ENCODE data around the gene RPS6KA5. TPM values are rescaled to one million over a fixed set of nuclear protein-coding genes. Genes with fewer than 3 reads are reported as not detected.
"Not testable (repeated sequence)": the region's sequence is repeated elsewhere in the genome, so short reads cannot be mapped to it uniquely, and the experiment has no call there.

Gene RPS6KA5
- total RNA-seq, 1 donor from 2014 or later: 1.8 TPM

DNA sequence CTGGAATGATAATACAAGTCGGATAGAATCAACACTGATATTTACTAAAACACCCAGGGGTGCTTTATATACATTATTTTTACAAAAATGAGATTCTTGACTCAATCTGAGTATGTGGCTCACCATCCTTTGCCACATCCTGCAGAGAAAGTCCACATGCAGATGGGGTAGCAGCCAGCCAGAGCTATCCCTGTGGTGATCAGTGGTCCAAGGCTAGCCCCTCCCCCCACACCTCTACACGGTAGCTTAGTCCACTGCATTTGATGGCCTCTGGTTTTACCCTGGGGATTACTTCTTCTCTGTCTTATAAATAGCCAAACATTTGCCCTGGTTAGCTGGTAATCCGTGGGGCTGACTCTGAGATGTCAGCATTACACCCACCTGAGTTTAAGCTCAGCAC is 216.1 kb downstream of the RPS6KA5 start:
- DNase-seq (ENCODE audit: low read depth): no peak
- H3K4me3 ChIP-seq (ENCODE audit: low read depth, low read length): no peak overlapping the region

DNA sequence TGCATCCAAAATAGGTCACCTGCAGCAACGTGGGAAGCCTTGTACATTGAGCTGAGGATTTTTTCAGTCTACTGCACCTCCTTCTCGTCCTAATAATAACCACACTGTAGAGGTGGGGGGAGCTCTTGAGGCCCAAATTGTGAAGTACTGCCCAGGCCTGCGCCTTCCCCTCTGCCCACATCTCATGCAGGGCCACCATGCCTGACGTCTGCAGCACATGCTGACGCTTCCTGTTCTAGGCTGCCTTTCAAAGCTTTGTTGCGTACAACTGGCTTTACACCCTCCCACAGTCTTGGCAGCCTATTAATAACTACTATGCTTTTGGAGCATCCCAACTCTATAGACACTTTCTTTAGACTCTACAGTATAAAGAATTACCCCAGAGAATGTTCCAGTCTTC is 217.7 kb downstream of the RPS6KA5 start:
- H3K27me3 ChIP-seq (ENCODE audit: control insufficient read depth, insufficient read depth, low read length): no peaks in the 10 kb centered on the region
- no peak overlapping the region for H3K4me3 ChIP-seq (ENCODE audit: low read depth, low read length)
- H3K36me3 ChIP-seq (ENCODE audit: control insufficient read depth, insufficient read depth, low read length): no peaks in the 10 kb centered on the region
- no peak for FAIRE-seq
- TF ChIP-seq, protein P1, sequence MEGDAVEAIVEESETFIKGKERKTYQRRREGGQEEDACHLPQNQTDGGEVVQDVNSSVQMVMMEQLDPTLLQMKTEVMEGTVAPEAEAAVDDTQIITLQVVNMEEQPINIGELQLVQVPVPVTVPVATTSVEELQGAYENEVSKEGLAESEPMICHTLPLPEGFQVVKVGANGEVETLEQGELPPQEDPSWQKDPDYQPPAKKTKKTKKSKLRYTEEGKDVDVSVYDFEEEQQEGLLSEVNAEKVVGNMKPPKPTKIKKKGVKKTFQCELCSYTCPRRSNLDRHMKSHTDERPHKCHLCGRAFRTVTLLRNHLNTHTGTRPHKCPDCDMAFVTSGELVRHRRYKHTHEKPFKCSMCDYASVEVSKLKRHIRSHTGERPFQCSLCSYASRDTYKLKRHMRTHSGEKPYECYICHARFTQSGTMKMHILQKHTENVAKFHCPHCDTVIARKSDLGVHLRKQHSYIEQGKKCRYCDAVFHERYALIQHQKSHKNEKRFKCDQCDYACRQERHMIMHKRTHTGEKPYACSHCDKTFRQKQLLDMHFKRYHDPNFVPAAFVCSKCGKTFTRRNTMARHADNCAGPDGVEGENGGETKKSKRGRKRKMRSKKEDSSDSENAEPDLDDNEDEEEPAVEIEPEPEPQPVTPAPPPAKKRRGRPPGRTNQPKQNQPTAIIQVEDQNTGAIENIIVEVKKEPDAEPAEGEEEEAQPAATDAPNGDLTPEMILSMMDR (IDR thresholded peaks at IDR 0.05; ENCODE audit: insufficient read depth, low read length, severe bottlenecking): no peak
- DNase-seq (ENCODE audit: low read depth): no peak

More for the DNA sequence above, 216.1 kb downstream of the RPS6KA5 start:
- FAIRE-seq: no peak
- TF ChIP-seq, protein P1 (IDR thresholded peaks at IDR 0.05; ENCODE audit: insufficient read depth, low read length, severe bottlenecking): no peak
- H3K36me3 ChIP-seq (ENCODE audit: control insufficient read depth, insufficient read depth, low read length): no peaks in the 10 kb centered on the region
- H3K27me3 ChIP-seq (ENCODE audit: control insufficient read depth, insufficient read depth, low read length): no peaks in the 10 kb centered on the region

DNA sequence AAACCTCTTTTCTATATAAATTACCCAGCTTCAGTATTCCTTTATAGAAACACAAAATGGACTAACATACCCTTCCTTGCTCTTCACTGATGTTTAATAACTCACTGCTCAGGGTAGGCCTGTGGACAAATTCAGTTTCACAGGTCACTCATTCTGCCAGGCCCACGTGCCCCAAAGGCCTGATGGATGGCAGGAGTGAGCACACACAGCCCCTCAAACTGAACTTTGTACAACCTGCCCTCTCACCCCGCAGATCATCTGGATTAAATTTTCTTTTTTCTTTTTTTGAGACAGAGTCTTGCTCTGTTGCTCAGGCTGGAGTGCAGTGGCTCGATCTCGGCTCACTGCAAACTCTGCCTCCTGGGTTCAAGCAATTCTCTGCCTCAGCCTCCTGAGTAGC is 219.8 kb downstream of the RPS6KA5 start:
- not testable (repeated sequence) for H3K27me3 ChIP-seq (ENCODE audit: control insufficient read depth, insufficient read depth, low read length); H3K4me3 ChIP-seq (ENCODE audit: low read depth, low read length); DNase-seq (ENCODE audit: low read depth); H3K36me3 ChIP-seq (ENCODE audit: control insufficient read depth, insufficient read depth, low read length); FAIRE-seq

DNA sequence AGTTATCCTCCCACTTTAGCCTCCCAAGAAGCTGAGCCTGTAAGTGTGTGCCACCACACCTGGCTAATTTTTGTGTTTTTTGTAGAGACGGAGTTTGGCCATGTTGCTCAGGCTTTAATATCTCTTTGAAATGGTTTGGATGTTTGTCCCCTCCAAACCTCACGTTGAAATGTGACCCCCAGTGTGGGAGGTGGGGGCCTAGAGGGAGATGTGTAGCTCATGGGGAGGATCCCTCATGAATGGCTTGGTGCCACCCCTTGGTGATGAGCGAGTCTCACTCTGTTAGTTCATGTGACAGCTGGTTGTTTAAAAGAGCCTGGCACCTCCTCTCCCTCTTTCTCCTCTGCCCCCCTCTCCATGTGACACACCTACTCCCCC is 220.6 kb downstream of the RPS6KA5 start:
- H3K27me3 ChIP-seq (ENCODE audit: control insufficient read depth, insufficient read depth, low read length): no peaks in the 10 kb centered on the region
- no peak overlapping the region for H3K4me3 ChIP-seq (ENCODE audit: low read depth, low read length)
- no peaks in the 10 kb centered on the region for H3K36me3 ChIP-seq (ENCODE audit: control insufficient read depth, insufficient read depth, low read length)
- FAIRE-seq (no peak), DNase-seq (ENCODE audit: low read depth) (no peak)
- TF ChIP-seq, protein P1 (IDR thresholded peaks at IDR 0.05; ENCODE audit: insufficient read depth, low read length, severe bottlenecking): no peak

DNA sequence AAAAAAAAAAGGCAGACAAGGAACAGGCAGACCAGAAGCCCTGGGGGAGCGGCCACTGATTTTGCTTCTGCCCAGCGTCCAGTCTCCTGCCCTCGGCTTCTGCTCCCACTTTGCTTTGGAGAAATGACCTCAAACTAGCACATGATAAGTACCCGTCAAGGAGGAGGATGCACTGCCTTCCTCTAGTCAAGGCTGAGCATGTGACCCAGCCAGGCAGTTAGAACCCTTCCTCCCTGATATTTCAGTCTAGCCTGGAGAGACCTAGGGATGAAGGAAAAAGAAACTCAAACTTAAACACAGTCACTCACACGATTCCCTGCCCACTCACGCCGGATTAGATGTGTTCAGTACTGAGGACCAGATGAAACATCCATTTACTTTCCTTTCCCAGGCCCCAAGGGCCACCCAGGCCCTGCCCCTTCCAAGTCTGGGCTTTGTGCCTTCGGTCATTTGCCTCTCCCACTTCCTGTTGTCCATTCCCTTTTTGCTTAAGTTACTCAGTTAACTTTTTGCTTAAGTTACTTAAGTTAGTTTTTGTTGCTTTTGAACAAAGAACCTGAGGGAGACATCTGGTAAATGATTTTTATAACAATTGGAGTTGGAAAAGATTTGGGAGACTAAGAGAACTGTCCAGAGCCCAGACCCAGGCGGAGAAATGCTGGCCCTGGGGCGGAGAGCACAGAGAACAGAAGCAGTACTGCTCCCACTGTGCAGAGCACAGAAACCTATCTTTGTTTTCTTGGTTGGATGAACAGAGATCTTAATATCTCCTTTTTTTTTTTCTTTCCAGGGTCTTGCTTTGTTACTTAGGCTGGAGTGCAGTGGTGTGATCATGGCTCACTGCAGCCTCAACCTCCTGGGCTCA is 221.2 kb downstream of the RPS6KA5 start:
- no peak for DNase-seq (ENCODE audit: low read depth)

DNA sequence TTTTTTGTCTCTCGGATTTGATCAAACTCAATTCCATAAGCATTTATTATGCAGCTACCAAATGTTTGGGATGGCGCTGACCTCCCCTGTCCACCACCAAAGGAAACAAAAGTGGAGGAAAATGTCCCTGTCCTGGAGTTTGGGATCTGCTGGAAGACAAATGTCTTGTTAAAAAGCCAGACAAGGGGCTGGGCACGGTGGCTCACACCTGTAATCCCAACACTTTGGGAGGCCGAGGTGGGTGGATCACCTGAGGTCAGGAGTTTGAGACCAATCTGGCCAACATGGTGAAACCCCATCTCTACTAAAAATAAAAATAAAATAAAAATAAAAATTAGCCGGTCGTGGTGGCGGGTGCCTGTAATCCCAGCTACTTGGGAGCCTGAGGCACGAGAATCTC is 221.9 kb downstream of the RPS6KA5 start:
- not testable (repeated sequence) for H3K27me3 ChIP-seq (ENCODE audit: control insufficient read depth, insufficient read depth, low read length); H3K4me3 ChIP-seq (ENCODE audit: low read depth, low read length); FAIRE-seq; H3K36me3 ChIP-seq (ENCODE audit: control insufficient read depth, insufficient read depth, low read length); DNase-seq (ENCODE audit: low read depth)

More for the DNA sequence above, 221.2 kb downstream of the RPS6KA5 start:
- no peak for FAIRE-seq
- Histone ChIP-seq H3K36me3 (ENCODE audit: control insufficient read depth, insufficient read depth, low read length) (no peaks in the 10 kb centered on the region), H3K4me3 (ENCODE audit: low read depth, low read length) (no peak overlapping the region), H3K27me3 (ENCODE audit: control insufficient read depth, insufficient read depth, low read length) (no peaks in the 10 kb centered on the region)
- TF ChIP-seq, protein P1 (IDR thresholded peaks at IDR 0.05; ENCODE audit: insufficient read depth, low read length, severe bottlenecking): no peak

DNA sequence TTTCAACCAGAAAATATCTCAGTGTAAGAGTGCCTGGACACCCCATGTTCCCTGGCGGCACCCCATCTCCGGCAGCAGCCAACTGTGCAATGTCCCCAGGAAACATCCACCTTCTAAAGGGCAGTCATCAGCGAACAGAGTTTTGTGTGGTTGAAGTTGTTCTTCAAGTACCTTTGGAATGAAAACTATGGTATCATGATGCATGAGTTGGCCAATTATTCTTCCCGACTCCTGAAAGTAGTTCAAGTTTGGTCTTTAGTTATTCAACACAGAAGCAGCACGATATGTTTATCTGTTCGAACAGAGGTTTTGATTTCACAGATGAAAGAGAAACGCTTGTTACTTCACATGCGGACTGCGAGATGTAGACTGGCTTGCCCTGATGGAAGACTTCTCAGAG is 223.1 kb downstream of the RPS6KA5 start:
- Histone ChIP-seq H3K27me3 (ENCODE audit: control insufficient read depth, insufficient read depth, low read length) (no peaks in the 10 kb centered on the region), H3K36me3 (ENCODE audit: control insufficient read depth, insufficient read depth, low read length) (no peaks in the 10 kb centered on the region), H3K4me3 (ENCODE audit: low read depth, low read length) (no peak overlapping the region)
- DNase-seq (ENCODE audit: low read depth): no peak
- FAIRE-seq: peak; percentile 82
- TF ChIP-seq, protein P1 (IDR thresholded peaks at IDR 0.05; ENCODE audit: insufficient read depth, low read length, severe bottlenecking): no peak

Data from bronchial epithelial cell (primary cell).